Sciatic nerve (tissue), 2 donors: ENCODE measurements around the gene PCTP. TPM values are rescaled to one million over a fixed set of nuclear protein-coding genes. Genes with fewer than 3 reads are reported as not detected.

Source experiments
- ATAC-seq: fragments of 200-7000 bp; cut with Tn5 transposase; one replicate; pipeline ENCODE4 v1.9.1; 2020; ENCODE audit warnings: mild to moderate bottlenecking, moderate library complexity
- DNase-seq: peaks from one replicate; pipeline ENCODE4 v3.0.0-alpha.2; 2020; ENCODE audit warnings: low spot score
- intact Hi-C: fragments of 100-400 bp; cut with DNase I; formaldehyde crosslinking; loops from one replicate; pipeline ENCODE4 v1.14.2; 2022
- total RNA-seq: library from RNA; stranded (reverse); fragmentation: NEBNext Ultra II Directional; extraction: Animal tissue kit (Norgen Biotek cat#: 25700); gene quantifications from one replicate; pipeline ENCODE4 v1.2.1, GENCODE V29; 2021
- donor health status: DM: no; HTN: no; CAD: no.
- donor health status: DM: no; HTN: no; CAD: no.

The PCTP gene
- total RNA-seq, 1 donor from 2014 or later, result 20.3 TPM

DNA sequence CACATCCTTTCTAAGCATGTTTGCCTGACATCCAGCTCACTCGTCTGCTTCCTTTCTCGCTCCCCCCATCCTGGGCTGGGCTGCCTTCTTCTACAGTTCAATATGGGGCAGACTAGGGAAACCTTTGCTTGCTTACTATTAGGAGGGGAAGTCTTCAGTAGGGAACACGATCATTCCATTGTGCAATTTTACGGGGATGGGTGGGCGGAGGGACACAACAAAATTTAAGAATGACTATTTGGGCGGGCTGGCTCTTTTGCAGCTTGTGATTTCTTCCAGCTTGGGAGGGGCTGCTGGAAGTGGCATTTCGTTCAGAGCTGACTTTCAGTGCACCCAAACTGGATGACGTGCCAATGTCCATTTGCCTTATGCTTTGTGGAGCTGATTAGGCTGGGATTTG, 25.4 kb downstream of the PCTP start:
- ATAC-seq (no peak), DNase-seq (no peak)
- intact Hi-C loops, result no loop called here

DNA sequence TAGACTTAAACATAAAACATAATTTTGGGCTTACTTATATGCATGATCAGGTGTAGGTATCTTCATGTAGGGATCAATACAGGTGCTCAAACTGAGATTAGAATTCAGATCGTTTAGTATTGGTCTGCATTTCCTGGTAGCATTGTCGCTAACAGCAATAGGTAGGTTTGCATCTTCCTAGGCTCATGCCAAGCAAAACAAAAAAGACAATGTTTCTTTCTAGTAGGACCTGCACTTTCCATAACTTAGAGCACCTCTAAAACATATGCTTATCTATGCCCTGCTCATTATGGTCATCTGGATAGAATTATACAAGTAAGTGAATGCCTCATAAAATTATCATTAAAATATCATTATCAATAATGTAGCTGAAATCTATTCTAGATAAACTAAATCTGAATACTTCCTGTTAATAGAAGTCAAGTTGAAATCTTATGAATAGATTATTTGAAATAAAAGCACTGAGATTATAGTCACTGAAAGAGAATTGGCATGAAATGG, 26.7 kb downstream of the PCTP start:
- intact Hi-C loops, result no loop called here
- DNase-seq (no peak), ATAC-seq (no peak)

DNA sequence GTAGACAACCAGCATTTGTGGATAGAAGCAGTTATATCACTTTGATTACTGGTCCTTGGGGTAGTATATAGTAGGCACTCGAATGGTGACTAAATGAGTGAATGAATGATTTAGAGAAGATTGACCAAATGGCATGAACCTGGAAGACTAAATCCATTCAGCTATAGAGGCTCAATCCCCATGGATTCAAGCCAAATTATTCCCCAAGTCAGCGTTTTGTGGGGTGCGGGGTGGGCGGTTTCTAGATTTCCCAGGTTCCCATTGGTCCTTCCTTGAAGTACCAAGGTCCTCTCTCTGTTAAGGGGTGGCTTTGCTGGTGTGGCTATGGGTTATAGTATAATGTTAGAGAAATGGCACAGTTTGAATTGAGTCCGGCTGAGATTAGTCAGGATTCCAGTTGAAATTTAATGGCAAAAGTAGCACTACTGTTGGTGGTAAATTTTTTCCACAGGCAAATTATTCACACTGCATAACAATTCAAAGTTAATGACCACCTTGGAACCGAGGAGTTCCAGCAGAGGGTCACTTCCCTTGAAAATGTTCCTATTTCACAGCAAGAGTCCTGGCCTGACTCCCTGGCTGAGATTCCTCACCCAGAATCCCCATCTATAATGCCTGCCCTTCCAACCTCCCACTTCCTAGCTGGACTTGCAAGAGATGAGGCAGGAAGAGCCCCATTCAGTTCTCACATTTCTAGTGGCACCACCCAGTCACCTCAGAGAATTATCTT, 27.7 kb downstream of the PCTP start:
- ATAC-seq (no peak), DNase-seq (no peak)
- intact Hi-C loops, result no loop called here

DNA sequence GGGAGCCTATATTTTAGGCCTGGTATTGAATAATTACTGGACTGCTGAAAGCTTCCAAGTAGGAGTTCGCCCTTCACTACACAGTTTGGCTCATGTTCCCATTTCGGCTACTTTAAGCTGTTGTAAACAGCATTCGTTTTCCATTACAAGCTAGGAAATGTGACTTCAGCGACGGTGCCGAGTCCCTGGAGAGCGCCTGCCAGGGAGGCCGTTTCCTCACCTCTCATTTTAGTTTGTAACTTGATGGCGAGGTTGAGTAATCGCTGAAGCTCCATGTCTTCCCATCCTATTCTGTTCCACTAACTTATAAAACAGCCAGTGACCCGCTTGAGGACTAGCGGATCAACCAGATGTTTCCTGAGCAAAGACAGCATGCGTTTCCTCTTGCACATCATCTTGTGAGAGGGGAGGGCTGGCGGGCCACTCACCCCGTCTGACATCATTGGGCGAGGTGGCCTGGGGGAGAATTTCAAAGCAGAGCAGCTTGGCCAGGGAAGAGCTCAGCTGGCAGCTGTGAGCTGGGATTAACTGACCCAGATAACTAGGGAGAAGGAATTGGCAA, 32.9 kb downstream of the PCTP start:
- DNase-seq (no peak), ATAC-seq (peak; percentile 91)
- intact Hi-C loops, result no loop called here

DNA sequence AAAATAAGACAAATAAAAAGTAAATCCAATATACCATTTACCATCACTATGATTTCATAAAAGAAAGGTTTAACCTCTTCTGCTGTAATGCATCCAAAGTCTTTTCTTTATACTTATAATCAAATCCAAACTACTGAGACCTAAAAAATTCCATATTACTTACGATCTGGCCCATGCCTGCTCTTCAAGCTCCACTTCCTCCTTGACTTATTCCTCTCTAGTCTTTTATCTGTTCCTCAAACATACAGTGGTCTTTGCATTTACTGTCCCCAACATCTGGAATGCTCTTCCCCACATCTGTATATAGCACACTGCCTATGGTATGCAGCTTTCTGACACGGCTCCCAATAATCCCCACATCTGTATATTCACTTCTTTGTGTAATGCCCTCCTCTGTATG, 33.8 kb downstream of the PCTP start:
- DNase-seq, result no peak
- intact Hi-C loops, result no loop called here
- no peak for ATAC-seq

DNA sequence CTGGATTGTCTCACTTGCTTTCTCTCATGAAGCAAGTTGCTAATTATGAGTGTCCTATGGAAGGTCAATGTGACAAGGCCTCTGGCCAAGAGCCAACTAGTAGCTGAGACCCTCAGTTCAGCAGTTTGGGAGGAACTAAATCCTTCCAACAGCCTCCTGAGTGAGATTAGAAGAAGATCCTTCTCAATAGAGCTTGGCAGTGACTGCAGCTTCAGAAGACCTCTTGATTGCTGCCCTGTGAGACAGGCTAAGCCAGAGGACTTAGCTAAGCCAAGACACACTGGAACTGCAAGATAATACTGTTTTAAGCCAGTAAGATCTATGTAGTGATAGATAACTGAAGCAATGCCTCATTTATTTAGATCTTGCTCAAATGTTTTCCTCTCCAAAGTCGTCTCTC, 34.3 kb downstream of the PCTP start:
- intact Hi-C loops, result no loop called here
- DNase-seq (no peak), ATAC-seq (no peak)

DNA sequence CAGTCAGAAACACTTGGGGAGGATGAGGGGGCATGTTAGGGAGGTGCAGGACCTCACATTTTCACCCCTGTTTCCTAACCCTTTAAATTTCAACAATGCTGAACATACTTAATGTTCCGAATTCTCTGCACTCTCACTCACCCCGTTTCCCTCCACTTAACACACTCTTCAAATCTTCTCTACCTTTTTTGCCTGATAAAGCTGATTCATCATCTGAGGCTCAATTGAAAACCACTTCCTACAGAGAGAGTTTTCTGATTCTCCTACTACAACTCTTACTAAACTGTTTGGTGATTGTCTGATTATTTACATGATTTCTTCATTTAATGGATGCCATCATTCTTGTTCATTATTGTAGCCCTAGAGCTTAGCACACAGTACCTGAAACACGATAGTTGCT, 42.4 kb downstream of the PCTP start:
- ATAC-seq, result no peak
- no peak for DNase-seq
- intact Hi-C loops, result no loop called here

DNA sequence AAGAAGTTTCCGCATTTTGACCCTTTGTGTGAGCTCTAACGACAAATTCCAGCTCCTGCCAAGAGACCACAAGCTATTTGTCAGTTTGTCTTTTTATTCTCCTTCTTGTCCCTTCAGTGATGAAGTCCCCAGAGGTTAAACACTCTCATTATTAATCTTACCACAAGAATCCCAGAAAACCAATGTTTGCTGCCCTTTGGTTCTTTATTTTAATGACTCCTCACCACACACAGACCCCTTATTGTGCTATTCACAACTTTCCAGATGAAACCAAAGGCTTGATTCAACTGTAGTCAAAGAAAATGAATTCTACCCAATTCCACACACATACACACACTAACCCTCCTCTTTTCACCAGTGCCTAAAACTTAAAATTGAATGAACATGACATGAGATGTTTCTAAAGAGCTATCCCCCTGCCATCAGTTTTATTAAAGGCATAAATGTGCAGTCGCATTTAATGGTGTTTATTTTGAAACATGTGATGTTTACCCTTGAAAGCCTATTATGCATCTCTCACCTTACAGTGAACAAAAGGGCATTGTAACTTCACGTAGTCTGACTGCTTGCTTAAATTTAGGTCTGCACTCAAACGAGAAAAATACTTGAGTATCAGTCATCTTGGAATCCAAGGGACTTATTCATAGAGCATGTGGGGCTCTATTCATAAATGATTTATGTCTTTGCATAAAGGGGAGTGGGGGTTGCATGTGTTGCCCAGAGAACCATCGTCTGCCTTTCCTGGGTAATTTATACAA, 44.1 kb downstream of the PCTP start:
- intact Hi-C loops, result no loop called here
- DNase-seq (no peak), ATAC-seq (no peak)

DNA sequence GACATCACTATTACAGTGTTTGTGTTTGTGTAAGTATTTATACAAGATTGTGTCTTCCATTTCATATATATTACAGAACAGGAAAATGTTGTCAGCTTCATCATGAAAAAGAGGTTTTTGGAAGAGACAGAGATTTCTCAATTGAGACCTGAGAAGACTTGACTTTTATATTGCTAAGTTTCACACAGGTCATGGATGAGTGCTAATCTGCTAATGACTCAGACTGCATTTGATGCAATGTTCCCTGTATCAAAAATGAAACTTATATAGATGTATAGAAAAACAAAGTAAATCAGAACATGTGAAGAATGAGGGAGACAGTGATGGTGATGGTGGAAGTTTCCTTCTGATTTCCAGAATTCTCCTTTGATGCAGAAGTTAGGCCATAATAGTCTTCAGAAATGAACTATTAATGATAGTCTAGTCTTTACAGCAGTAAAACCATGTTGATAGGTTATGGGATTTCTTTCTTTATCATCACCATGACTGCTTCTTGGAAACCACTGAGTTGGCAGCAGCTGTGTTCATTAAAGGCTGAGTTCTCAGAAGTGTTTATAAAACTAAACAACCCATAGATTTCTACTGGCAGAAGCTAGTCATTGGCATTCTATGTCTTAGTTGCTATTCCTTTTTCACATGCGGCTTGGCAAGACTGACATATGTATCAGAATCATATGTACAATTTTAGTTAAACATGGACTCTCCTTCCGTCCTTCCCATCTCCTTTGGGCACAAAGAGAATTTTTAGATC, 56.1 kb downstream of the PCTP start:
- no peak for DNase-seq
- intact Hi-C loops, result no loop called here
- no peak for ATAC-seq

DNA sequence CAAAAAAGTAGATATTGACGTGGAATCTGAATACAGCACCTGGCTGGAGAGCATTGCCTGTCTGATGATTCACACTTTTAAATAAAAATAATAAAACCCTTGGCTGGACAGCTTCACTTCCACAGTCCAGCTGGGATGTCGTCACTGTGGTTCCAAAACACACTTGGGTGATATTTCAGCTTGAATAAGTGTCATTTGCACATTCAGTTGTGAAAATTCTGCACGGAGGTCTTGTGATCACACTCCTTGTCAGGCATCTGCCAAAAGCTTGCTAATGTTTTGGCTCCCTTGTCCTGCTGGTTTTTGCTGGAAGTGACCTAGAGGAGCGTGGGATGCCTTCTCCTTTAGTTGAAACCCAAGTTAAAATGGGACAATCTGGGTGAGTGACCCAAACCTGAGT, 60.7 kb downstream of the PCTP start:
- ATAC-seq (peak; percentile 32), DNase-seq (no peak)
- intact Hi-C loops, result no loop called here

DNA sequence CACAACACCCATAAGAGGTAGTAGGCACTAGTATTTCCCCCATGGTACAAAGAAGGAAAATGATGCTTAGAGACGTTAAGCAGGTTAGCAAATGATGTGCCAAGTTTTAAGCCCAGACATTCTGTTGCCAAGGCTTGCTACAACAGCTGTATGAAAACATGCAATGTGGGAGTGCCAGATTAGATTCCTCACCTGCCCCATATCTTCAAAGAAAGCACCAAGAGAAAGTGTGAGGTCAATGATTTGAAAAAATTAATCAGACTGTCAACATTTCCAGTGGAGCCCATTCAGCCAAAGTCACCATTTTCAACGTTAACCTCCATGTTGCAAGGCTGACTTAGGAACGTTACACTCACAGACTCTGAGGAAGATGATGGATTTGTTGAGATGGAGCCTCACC, 61.5 kb downstream of the PCTP start:
- DNase-seq (no peak), ATAC-seq (no peak)
- intact Hi-C loops, result no loop called here

DNA sequence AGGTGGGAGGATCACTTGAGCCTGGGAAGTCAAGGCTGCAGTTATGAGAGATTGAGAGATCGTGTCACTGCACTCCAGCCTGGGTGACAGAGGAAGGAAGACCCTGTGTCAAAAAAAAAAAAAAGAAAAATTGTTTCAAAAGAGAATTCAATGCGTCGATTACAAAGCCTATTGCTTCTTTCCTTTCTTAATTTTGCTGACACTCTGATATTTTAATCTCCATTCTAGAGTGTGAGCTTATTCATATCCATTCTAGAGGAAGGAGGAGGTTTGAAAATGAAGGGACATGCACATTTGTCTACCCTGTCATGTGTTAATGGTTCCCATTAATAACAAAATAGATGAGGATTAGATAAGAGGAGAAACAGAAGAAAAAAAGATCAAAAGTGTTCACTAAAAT, 63.1 kb downstream of the PCTP start:
- DNase-seq, result no peak
- intact Hi-C loops, result no loop called here
- no peak for ATAC-seq

DNA sequence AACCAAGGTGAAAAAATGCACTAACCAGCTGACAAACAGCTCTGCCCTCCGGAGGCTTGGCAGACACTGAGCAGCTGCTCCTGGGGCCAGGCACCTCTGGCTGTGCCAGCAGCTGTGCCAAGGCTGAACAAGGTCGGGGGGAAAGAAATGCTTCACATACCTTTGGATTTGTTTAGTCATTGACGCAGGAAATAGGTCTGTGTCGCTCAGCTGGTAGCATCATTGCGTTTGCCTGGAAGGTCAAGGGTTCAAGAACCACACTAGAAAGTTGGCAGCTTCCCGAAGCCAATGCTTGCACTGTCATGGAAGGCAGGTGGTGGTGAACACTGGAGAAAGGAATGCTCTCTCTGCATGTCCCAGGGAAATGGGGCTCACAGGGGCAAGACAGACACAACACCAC, 63.5 kb downstream of the PCTP start:
- ATAC-seq (no peak), DNase-seq (no peak)
- intact Hi-C loops, result no loop called here

DNA sequence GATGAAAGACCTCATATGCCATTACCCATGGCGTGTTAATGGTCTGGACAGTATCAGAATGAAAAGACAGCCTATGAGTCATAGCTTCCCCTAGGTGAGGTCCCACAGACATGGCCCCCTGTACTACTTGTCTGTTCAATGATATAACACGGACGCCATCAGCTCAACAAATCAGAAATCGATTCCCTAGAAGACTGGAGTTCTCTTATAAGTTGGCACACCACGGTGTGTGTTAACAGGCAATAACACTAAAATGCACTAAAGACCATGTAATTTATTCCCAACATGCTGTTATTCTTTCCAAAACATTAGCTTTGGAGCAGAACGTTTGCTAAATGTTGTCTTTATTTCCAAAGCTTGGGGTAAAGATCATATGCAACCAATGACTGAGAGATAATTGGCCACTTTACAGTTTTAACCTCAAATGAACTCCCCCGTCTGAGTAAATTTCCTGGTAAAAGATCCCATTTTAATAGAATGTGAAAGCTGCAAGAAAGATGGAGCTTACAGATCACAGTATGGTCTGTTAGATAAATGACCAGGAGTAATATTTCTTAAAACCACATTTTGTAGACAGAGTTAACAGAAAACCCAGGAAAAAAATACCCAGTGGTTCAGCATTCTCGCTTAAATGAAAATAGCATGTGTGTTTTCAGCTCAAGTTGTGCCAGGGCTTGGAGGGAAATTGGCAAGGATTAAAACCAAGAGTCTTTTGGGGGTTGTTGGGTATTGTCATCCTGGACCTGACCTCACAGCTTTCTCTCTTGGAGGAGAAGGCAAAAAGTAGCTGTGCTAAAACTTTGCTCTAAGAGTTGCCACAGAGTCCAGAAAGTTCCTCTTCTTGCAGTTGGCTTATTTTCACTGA, 65.9 kb downstream of the PCTP start:
- ATAC-seq, result no peak
- DNase-seq, result no peak
- intact Hi-C loops, result no loop called here

DNA sequence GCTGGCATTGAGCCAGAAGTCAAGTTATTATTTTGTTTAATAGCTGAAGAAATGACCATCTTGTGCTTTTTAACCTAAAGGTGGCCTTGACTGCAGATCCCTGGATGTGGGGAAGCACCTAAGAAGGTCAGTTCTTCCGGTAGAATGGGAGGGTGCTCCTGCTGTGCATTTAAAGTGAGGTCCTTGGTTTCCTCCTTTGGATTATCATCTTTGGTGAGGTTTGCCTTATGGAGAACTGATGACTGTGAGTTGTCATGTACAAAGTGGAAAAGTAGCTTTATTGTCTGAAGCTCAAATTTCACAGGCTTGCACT, 66.5 kb downstream of the PCTP start:
- ATAC-seq, result no peak
- no peak for DNase-seq
- intact Hi-C loops, result no loop called here

DNA sequence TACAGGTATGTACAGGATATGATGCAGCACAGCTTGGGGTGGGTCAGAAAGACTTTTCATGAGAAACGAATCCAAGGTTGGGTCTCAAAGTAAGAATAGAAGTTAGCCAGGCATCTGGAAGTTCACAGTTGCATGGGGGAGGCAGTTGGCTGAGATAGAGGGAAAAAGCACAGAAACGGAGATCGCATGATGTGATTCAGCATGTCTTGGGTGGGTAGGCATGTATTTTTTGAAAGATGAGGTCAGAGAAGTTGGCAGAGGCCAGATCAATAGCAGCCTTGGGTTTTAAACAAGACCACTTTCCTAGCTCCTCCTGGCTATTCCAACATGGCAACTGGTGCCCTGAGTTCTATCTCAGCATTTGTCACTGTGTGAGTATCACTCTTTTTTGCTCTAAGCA, 67.2 kb downstream of the PCTP start:
- intact Hi-C loops, result no loop called here
- ATAC-seq, result no peak

DNA sequence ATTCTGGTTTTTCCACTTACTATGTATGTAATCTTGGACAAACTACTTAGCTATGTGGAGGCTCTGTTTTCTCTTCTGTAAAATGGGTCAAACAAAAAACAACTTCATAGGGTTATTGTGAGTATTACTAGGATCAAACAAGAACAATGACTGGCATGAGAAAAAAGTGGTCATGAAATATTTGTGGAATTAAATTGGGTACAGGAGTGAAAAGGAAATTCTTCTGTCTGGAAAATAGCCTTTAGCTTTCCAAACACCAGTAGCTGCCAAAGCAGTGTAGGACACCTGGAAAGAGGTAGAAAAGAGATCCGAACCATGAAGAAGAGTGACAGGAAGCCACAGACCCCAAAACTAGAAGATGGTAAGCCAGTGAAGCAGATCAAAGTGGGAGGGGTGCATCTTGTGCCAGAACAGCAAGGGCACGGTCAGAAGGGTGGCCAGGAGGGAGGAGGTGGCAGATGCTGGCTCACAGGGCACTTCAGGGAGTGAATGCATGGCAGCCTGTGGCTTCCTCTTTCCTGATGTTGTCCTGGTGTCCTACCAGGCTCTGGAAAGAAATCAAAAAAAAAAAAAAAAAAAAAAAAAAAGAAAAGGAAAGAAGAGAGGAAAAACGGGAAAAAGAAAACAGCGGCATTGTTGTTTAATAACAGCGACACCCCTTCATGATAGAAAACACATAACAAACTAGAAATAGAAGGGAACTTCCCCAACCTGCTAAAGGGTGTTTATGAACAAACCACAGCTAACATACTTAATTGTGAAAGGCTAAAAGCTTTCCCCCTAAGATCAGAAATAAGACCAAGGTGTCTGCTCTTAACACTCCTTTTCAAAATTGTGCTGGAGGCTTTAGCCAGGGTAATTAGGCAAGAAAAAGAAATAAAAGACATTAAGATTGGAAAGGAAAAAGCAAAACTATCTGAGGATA, 67.9 kb downstream of the PCTP start:
- intact Hi-C loops, result no loop called here
- DNase-seq, result no peak
- ATAC-seq, result no peak

More for the DNA sequence above, 67.2 kb downstream of the PCTP start:
- DNase-seq, result no peak

DNA sequence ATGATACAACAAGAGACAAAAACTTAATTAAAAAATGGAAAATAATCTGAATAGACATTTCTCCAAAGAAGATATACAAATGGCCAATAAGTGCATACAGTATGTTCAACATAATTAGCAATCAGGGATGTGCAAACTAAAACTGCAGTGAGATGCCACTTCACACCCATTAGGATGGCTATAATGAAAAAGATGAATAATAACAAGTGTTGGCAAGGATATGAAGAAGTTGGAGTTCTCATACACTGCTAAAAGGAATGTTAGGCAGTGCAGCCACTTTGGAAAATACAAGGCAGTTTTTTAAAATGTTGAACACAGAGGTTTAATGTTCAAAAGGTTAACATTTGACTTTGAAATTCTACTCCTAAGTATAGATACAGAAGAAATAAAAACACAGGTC, 69.8 kb downstream of the PCTP start:
- ATAC-seq, result no peak
- no peak for DNase-seq
- intact Hi-C loops, result no loop called here
